Measurements from ENCODE around the gene KIAA1614.
A peak's percentile ranks its signal among the peaks of the same experiment; 100 is the strongest.
"Not testable (repeated sequence)": the region's sequence is repeated elsewhere in the genome, so short reads cannot be mapped to it uniquely, and the experiment has no call there.

Gene KIAA1614

GRCh38 chr1:180946541-180947498 is 34.1 kb downstream of the KIAA1614 start:
- no peak for ATAC-seq

DNA sequence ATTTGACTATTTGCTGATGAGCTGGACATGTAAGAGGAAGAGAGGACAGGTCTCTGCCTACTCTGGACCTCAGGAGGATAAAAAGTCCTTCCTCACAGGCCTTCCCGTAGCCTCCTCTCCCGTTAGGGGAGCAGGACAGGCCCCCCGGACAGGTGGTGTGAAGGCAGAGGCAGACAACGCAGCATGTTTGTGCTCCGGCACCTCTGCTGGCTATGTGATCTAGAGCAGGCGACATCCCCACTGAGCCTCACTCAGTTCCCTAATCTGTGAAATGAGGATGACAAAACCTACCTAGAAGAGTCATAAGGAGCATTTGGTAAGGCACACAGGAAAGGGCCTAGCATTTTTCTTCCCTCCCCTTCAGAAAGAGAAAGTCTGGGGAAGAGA is 34.8 kb downstream of the KIAA1614 start:
- ATAC-seq, result no peak

- no peak for ATAC-seq
Observed at GRCh38 chr1:180947901-180948640, 35.4 kb downstream of the KIAA1614 start.

DNA sequence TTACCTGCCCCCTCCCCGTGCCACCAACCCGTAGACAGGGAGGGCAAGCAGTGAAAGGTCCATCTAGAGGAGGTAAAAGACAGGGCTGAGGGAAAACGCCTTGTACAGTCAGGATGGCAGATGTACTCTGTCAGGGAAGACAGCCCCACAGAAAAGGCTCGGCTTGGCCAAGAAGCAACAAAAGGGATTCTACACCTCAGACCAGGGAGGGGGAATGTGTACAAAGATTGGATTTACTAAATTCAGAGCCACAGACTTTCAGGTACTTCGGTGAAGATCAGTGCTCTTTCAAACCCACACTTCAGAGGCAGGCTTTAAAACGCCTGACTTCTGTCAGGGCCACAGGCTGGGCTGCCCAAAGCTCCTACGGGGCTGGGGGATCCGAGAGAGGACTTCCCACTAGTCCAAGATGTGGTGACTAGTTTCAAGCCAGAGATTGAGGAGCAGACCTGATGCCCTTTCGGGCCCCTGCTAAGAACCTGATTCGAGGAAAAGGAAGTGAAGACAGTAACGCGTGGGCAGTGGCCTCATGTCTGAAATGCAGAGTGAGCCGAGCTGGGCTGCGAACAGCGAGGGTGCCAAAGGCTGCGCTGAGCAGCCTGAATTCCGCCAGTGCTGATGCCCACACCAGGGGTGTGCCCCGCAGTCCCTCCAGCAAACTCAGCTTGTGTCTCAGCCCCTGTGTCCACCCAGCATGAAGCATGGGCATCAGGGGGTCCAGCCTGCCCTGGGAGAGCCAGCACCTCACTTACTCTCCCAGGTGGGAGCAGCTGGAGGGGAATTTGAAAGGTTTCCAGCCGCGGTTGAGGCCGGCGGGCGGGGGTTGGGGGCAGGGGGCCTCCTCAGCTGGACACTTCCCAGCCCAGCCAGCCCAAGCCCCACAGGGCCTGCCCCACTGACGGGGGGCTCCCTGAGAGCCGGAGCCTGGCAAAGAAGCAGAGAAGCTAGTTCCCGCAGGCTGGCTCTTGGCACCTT is 36.2 kb downstream of the KIAA1614 start:
- ATAC-seq, result no peak

DNA sequence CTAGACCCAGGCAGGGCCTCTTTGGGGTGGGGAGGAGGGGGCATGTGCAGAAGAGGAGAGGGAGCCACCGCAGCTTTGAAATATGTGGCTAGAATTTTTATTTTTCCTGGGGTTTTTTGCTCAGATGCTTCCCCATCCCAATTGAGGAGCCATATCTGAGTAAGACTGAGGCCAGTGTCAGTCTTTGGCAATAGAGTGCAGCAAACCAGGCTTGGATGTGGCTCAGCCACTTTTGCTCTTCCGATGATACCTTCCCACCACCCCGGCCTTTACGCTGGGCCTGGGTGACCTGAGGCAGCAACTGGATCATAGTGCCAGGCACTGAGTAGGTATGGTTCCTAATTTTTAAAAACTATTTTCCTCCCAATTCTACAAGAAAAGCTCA is 36.9 kb downstream of the KIAA1614 start:
- no peak for ATAC-seq

DNA sequence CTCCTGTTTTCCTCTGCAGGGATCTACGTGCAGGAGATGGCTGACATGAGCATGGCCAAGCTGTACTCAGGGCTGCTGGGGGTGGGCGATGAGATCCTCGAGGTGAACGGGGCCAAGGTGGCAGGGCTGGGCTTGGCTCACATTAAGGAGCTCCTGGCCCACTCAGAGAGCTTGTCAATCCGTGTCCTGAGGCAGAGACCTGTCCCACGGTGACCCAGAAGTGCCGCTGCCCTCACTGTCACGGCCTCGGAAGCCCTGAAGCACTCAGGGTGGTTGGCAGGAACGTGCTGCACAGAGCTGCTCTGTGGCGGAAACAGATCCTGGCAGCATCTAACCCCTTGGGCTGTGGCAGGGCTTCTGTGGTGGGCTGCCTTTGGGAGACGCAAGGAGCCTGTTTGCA is 37.6 kb downstream of the KIAA1614 start:
- ATAC-seq, result no peak

GRCh38 chr1:180951186-180951745 is 38.6 kb downstream of the KIAA1614 start:
- no peak for ATAC-seq

- no peak for ATAC-seq
Observed at GRCh38 chr1:180951836-180952656, 39.3 kb downstream of the KIAA1614 start.

- ATAC-seq, result no peak
Observed at GRCh38 chr1:180952657-180953013, 39.9 kb downstream of the KIAA1614 start.

- ATAC-seq, result no peak
Observed at GRCh38 chr1:180953291-180954004, 40.8 kb downstream of the KIAA1614 start.

GRCh38 chr1:180954005-180954800 is 41.5 kb downstream of the KIAA1614 start:
- ATAC-seq, result peak; percentile 83 to 91

DNA sequence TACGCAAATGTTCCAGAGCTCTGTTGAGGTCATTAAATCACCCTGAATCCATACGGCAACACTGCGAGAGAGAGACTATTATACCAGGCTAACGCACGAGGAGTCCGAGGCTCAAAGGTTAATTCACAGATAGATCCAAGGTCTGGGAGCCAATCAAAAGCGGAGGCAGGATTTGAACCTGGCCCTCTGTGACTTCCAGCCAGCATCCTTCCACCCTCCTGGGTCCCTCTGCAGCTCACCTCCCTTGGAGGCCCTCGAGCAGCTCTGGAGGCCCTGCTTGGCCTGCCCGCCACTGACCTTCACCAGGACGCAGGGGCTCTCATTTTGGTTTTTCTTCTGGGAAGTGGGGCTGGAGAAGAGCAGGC is 42.1 kb downstream of the KIAA1614 start:
- ATAC-seq, result no peak

GRCh38 chr1:180956028-180956640 is 43.4 kb downstream of the KIAA1614 start:
- ATAC-seq, result no peak

- not testable (repeated sequence) for ATAC-seq
Observed at GRCh38 chr1:180959620-180960019, 46.9 kb downstream of the KIAA1614 start.

- no peak for ATAC-seq
Observed at GRCh38 chr1:180961622-180962021, 48.9 kb downstream of the KIAA1614 start.

DNA sequence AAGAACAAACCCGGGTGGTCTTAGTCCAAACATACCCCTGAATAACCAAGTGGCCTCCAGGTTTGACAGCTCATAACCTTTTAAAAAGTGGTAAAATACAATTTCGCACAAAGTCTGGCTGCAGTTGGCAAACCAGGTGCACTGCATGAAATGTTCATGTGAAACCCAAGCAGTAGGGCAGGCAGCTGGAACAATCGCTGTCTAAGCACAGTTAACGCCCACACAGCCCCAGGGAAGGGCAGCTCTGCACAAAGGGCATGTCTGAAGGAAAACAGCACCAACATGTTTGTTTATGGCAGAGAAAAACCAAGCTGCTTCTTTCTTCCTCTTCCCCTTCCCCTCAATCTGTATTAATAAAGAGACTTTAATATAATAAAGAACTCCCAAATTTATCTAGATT is 49.5 kb downstream of the KIAA1614 start:
- ATAC-seq, result no peak

DNA sequence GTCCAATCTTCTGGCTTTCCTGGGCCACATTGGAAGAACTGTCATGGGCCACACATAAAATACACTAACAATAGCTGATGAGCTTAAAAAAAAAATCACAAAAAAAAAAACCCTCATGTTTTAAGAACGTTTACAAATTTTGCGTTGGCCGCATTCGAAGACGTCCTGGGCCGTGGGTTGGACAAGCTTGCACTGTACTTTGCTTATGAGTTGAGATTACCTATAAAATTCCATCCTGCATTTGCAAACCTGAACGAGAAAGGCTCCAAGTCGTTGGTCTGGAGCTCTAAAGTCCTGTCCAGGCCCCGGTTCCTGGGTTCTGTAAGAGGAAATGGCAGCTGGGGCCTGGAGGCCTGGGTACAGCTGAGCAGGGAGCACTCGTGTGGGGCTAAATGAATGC is 51.4 kb downstream of the KIAA1614 start:
- no peak for ATAC-seq

DNA sequence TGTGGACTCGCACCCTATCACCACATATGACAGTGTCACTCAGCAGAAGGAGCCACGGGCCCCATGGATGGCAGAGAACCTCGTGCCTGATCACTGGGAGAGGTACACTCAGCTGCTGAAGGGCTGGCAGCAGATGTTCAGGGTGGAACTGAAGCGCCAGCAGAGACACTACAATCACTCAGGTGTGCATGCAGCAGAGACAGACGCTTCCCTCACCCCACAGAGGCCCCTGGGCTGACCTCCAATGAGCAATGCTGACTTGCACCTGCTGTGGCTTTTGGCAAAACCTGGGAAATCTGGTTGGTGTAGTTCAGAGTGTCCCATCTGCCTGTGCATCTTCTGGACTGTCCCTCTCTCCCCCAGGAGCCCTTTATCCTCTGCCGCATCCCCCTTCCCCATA is 51.9 kb downstream of the KIAA1614 start:
- ATAC-seq, result no peak

GRCh38 chr1:180966312-180966711 is 53.6 kb downstream of the KIAA1614 start:
- ATAC-seq, result peak; percentile 33 to 43
